ENCODE data around the gene CDH13. TPM values are rescaled to one million over a fixed set of nuclear protein-coding genes. Genes with fewer than 3 reads are reported as not detected.

CDH13 gene
- total and polyA plus RNA-seq, 10 of the 15 experiments (the other 5 are each of a cell fraction or from before 2014, with no cell fraction given) = under 0.01 to 0.05 TPM; not detected in 8

GRCh38 chr16:83134638-83135037 is 507.9 kb downstream of the CDH13 start (continued):
- TF ChIP-seq ZNF687 (IDR thresholded peaks at IDR 0.05) = no peak
- no peak for TF ChIP-seq SKIL (IDR thresholded peaks at IDR 0.05; ENCODE audit: low read depth, poor library complexity, severe bottlenecking)

- no peak for ATAC-seq
- ChIA-PET SMC1A (ENCODE audit: uncharacterized antibody, unreplicated experiment) (no interaction called here), POLR2A (no interaction called here), RAD21 (ENCODE audit: unreplicated experiment) (no interaction called here), CTCF (interaction anchor here (1.0 kb wide), 1 partner anchor 53 kb away, joined by 3 read pairs; no protein-coding TSS in a partner anchor)
- FAIRE-seq = no peak
- in situ Hi-C loops (cut with MboI) (no loop called here), intact Hi-C loops (cut with micrococcal nuclease; ENCODE audit: unreplicated experiment) (no loop called here)
- BruUV-seq (replicated peaks) = no TSS peak
- no peak for TF ChIP-seq POLR2AphosphoS5 (IDR thresholded peaks at IDR 0.05; ENCODE audit: low read length)
- TF ChIP-seq RBBP5 (conservative IDR thresholded peaks at IDR 0.05) = no peak
- TF ChIP-seq SUZ12 (IDR thresholded peaks at IDR 0.05; ENCODE audit: unreplicated experiment) = no peak
- TF ChIP-seq ZZZ3 (IDR thresholded peaks at IDR 0.05; ENCODE audit: control insufficient read depth, insufficient read length, low read depth) = no peak
- no peak for TF ChIP-seq POLR2AphosphoS2 (IDR thresholded peaks at IDR 0.05; ENCODE audit: low read depth, low read length)
- no peak for TF ChIP-seq ZNF217 (IDR thresholded peaks at IDR 0.05)
- Histone ChIP-seq H3K79me2 (ENCODE audit: control insufficient read depth, insufficient read depth, low read length) (no peaks in the 10 kb centered on the region), H3K27me3 (replicated peaks in 1 of 2; ENCODE audit: control insufficient read depth in 2 of 2, insufficient read depth in 2 of 2, low read length in 1 of 2) (no peaks in the 10 kb centered on the region), H3K9ac (ENCODE audit: control insufficient read depth, insufficient read depth, low read length) (no peak overlapping the region), H3K27ac (ENCODE audit: control insufficient read depth, insufficient read depth) (no peak overlapping the region), H3K36me3 (ENCODE audit: control insufficient read depth in 2 of 2, insufficient read depth in 2 of 2, low read length in 1 of 2) (no peaks in the 10 kb centered on the region), H3K4me3 (no peak overlapping the region), H2AFZ (ENCODE audit: control insufficient read depth, low read depth, low read length) (no peak overlapping the region), H3K4me1 (ENCODE audit: control insufficient read depth, insufficient read depth, low read length) (no peaks in the 10 kb centered on the region), H3K4me2 (ENCODE audit: control insufficient read depth, insufficient read depth) (no peak overlapping the region), H4K20me1 (ENCODE audit: control insufficient read depth, insufficient read depth) (no peaks in the 10 kb centered on the region), H3K9me3 (replicated peaks; ENCODE audit: control insufficient read depth, insufficient read depth, low read length) (no peaks in the 10 kb centered on the region)
- WGBS (ENCODE audit: insufficient coverage, insufficient replicate concordance, low lambda C conversion rate, missing lambda C conversion rate) = 64% methylated on average over 5 of the region's 9 CpGs
- DNase-seq (ENCODE audit: low read depth, low spot score) = no peak
Measured at GRCh38 chr16:83136419-83136818, 509.6 kb downstream of the CDH13 start.
